HTERT RPE-1 (cell line): ENCODE results near the gene RHCE.
"Not testable (repeated sequence)": the region's sequence is repeated elsewhere in the genome, so short reads cannot be mapped to it uniquely, and the experiment has no call there.

ENCODE experiments used
- in situ Hi-C: fragments of 300-500 bp; cut with MboI; formaldehyde crosslinking; loops from 4 replicates; pipeline ENCODE4 v1.14.3; 2020; ENCODE audit warnings: low sequenced_read_pairs

The RHCE gene

GRCh38 chr1:25402947-25403803, 17.4 kb downstream of the RHCE start:
- in situ Hi-C loops: not testable (repeated sequence)

- in situ Hi-C loops: not testable (repeated sequence)
Measured at GRCh38 chr1:25398079-25398478, 22.5 kb downstream of the RHCE start.

GRCh38 chr1:25397549-25397948, 23.1 kb downstream of the RHCE start:
- in situ Hi-C loops: not testable (repeated sequence)

GRCh38 chr1:25392841-25393240, 27.8 kb downstream of the RHCE start:
- in situ Hi-C loops: no loop called here

GRCh38 chr1:25389721-25390120, 30.9 kb downstream of the RHCE start:
- in situ Hi-C loops: not testable (repeated sequence)

GRCh38 chr1:25388691-25389090, 31.9 kb downstream of the RHCE start:
- in situ Hi-C loops: not testable (repeated sequence)

- in situ Hi-C loops: not testable (repeated sequence)
Measured at GRCh38 chr1:25387096-25387495, 33.5 kb downstream of the RHCE start.

GRCh38 chr1:25383875-25384274, 36.8 kb downstream of the RHCE start:
- in situ Hi-C loops: not testable (repeated sequence)

GRCh38 chr1:25383090-25383489, 37.5 kb downstream of the RHCE start:
- in situ Hi-C loops: not testable (repeated sequence)

- in situ Hi-C loops: not testable (repeated sequence)
Measured at GRCh38 chr1:25382543-25382942, 38.1 kb downstream of the RHCE start.

GRCh38 chr1:25378367-25378766, 42.3 kb downstream of the RHCE start:
- in situ Hi-C loops: not testable (repeated sequence)

- in situ Hi-C loops: not testable (repeated sequence)
Measured at GRCh38 chr1:25371757-25372156, 48.9 kb downstream of the RHCE start.

GRCh38 chr1:25369691-25370271, 50.8 kb downstream of the RHCE start:
- in situ Hi-C loops: not testable (repeated sequence)

GRCh38 chr1:25369241-25369640, 51.4 kb downstream of the RHCE start:
- in situ Hi-C loops: no loop called here

- in situ Hi-C loops: not testable (repeated sequence)
Measured at GRCh38 chr1:25362634-25363559, 57.7 kb downstream of the RHCE start.

- in situ Hi-C loops: no loop called here
Measured at GRCh38 chr1:25361901-25362300, 58.7 kb downstream of the RHCE start.

GRCh38 chr1:25360596-25361581, 59.7 kb downstream of the RHCE start:
- in situ Hi-C loops: no loop called here

GRCh38 chr1:25356848-25357247, 63.8 kb downstream of the RHCE start:
- in situ Hi-C loops: no loop called here

GRCh38 chr1:25356441-25356840, 64.2 kb downstream of the RHCE start:
- in situ Hi-C loops: no loop called here

- in situ Hi-C loops: no loop called here
Measured at GRCh38 chr1:25355841-25356395, 64.7 kb downstream of the RHCE start.
